DOHH2 (cell line): ENCODE results near the gene ARHGEF4.

ENCODE experiments used
- CTCF ChIP-seq: fragments of 200-600 bp; sonication (generic); IDR thresholded peaks from one replicate; pipeline ENCODE4 v1.5.1; 2014; ENCODE audit warnings: antibody characterized with exemption, mild to moderate bottlenecking, low read depth, low read length; ENCODE audit not compliant: poor library complexity, severe bottlenecking
- EZH2phosphoT487 ChIP-seq: fragments of 200-600 bp; sonication (generic); IDR thresholded peaks from 2 replicates; pipeline ENCODE4 v1.6.1; 2017; ENCODE audit warnings: borderline replicate concordance, mild to moderate bottlenecking, antibody characterized with exemption, low read length, moderate library complexity, mixed read lengths

- TF ChIP-seq CTCF (no peak), EZH2phosphoT487 (no peak)
These were observed 57.7 kb downstream of the ARHGEF4 start for GRCh38 chr2:130894326-130894942.
